Upper lobe of right lung (tissue), 1 donor: Measurements from ENCODE around the gene ZRANB1. TPM values are rescaled to one million over a fixed set of nuclear protein-coding genes. Genes with fewer than 3 reads are reported as not detected.

Experiments used
- ATAC-seq: fragments of 200-7000 bp; cut with Tn5 transposase; one replicate; pipeline ENCODE4 v1.9.1; 2020; ENCODE audit warnings: mild to moderate bottlenecking, moderate library complexity
- DNase-seq: peaks from one replicate; pipeline ENCODE4 v3.0.0-alpha.2; 2020
- H3K27ac ChIP-seq: fragments of 200-600 bp; one replicate; pipeline ENCODE4 v1.8.0; 2022
- H3K27me3 ChIP-seq: fragments of 200-600 bp; one replicate; pipeline ENCODE4 v1.8.0; 2022; ENCODE audit warnings: mild to moderate bottlenecking
- H3K36me3 ChIP-seq: fragments of 200-600 bp; one replicate; pipeline ENCODE4 v1.8.0; 2022
- H3K4me1 ChIP-seq: fragments of 200-600 bp; one replicate; pipeline ENCODE4 v1.8.0; 2022
- H3K4me3 ChIP-seq: fragments of 200-600 bp; one replicate; pipeline ENCODE4 v1.8.0; 2022; ENCODE audit warnings: mild to moderate bottlenecking
- H3K9me3 ChIP-seq: fragments of 200-600 bp; one replicate; pipeline ENCODE4 v1.8.0; 2022
- intact Hi-C: fragments of 100-400 bp; cut with DNase I; formaldehyde crosslinking; loops from one replicate; pipeline ENCODE4 v1.11.0; 2022
- total RNA-seq: library from RNA; stranded (reverse); fragmentation: NEBNext Ultra II Directional; extraction: Animal tissue kit (Norgen Biotek cat#: 25700); gene quantifications from one replicate; pipeline ENCODE4 v1.2.1, GENCODE V29; 2021
- TF ChIP-seq, protein P1 (sequence below): fragments of 200-600 bp; IDR thresholded peaks from one replicate; pipeline ENCODE4 v1.8.0; 2022; ENCODE audit warnings: antibody characterized with exemption
- donor health status: DM: no; HTN: yes; CAD: no; lungs with severe emphysema.

ZRANB1 gene
- total RNA-seq, 1 donor from 2014 or later = 20.5 TPM

DNA sequence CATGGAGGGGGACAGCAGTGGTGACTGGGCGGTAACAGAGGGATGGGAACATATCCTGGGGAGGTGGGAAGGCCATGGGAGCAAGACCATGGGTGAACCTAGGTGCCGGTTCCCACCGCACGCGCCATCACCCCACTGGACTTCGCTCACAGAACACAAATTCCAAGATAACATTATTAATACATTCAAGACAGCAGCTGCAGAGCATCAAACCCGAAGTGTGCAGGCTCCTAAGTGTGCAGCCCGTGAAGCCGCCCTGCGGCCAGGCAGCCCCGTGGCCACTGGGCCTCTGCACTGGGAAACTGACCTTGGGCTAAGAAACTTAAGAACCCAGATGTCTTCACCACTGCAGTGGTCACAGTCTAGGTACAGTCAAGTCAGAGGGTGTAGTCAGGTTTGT is 42.8 kb upstream of the ZRANB1 start:
- Histone ChIP-seq H3K27ac (no peak overlapping the region), H3K4me3 (no peak overlapping the region), H3K36me3 (no peaks in the 10 kb centered on the region), H3K27me3 (peaks cover 5% of the 10 kb centered on the region), H3K9me3 (no peaks in the 10 kb centered on the region), H3K4me1 (no peaks in the 10 kb centered on the region)
- ATAC-seq = no peak
- intact Hi-C loops = no loop called here
- TF ChIP-seq, protein P1, sequence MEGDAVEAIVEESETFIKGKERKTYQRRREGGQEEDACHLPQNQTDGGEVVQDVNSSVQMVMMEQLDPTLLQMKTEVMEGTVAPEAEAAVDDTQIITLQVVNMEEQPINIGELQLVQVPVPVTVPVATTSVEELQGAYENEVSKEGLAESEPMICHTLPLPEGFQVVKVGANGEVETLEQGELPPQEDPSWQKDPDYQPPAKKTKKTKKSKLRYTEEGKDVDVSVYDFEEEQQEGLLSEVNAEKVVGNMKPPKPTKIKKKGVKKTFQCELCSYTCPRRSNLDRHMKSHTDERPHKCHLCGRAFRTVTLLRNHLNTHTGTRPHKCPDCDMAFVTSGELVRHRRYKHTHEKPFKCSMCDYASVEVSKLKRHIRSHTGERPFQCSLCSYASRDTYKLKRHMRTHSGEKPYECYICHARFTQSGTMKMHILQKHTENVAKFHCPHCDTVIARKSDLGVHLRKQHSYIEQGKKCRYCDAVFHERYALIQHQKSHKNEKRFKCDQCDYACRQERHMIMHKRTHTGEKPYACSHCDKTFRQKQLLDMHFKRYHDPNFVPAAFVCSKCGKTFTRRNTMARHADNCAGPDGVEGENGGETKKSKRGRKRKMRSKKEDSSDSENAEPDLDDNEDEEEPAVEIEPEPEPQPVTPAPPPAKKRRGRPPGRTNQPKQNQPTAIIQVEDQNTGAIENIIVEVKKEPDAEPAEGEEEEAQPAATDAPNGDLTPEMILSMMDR = no peak
- DNase-seq = peak; percentile 26

DNA sequence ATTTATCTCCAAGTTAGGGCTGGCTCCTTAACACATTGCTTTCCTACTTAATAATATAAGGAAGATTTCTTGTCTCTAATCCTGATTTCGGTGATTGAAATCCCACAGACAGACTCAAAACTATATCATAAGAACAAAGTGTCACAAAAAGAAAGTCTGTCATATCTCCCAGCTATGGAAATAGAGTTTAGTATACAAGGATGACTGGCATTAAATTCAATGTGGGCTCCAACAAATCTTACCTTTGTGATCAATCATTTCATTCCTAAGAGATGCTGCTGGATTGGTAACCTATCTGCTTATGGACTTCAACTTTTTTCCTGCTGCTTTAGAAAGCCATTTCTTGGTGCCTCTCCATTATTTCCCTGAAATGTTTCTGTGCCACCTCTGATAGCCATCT is 39.5 kb upstream of the ZRANB1 start:
- TF ChIP-seq, protein P1 = no peak
- Histone ChIP-seq H3K4me1 (no peaks in the 10 kb centered on the region), H3K9me3 (no peaks in the 10 kb centered on the region), H3K27me3 (no peaks in the 10 kb centered on the region), H3K36me3 (no peaks in the 10 kb centered on the region), H3K4me3 (no peak overlapping the region), H3K27ac (no peak overlapping the region)
- DNase-seq = no peak
- no peak for ATAC-seq
- intact Hi-C loops = no loop called here

GRCh38 chr10:124903111-124903510 is 38.8 kb upstream of the ZRANB1 start:
- intact Hi-C loops = no loop called here
- DNase-seq = no peak
- Histone ChIP-seq H3K9me3 (no peaks in the 10 kb centered on the region), H3K27me3 (no peaks in the 10 kb centered on the region), H3K36me3 (no peaks in the 10 kb centered on the region), H3K27ac (no peak overlapping the region), H3K4me3 (no peak overlapping the region), H3K4me1 (no peaks in the 10 kb centered on the region)
- ATAC-seq = no peak
- TF ChIP-seq, protein P1 = no peak

DNA sequence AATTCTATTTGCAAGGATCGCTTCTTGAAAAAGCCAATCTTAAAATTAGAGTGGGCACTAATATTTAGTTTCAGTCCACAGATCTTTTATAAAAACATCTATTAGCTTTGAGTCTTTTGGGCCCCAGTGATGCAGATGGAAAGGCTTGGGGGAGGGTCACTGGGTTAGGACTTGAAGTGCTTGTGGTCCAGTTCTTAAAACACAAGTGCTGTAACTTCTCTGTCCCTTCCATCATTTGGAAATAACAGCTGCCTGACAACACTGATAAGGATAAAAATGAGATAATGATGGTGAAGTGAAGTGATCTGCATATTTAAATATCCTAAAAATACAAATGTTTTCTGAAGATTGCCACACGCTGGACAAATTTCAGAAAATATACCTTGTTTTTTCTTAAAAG is 37.1 kb upstream of the ZRANB1 start:
- TF ChIP-seq, protein P1 = no peak
- intact Hi-C loops = no loop called here
- no peak overlapping the region for H3K27ac ChIP-seq
- H3K27me3 ChIP-seq = no peaks in the 10 kb centered on the region
- H3K4me1 ChIP-seq = no peaks in the 10 kb centered on the region
- no peaks in the 10 kb centered on the region for H3K9me3 ChIP-seq
- no peaks in the 10 kb centered on the region for H3K36me3 ChIP-seq
- ATAC-seq (no peak), DNase-seq (no peak)
- no peak overlapping the region for H3K4me3 ChIP-seq

DNA sequence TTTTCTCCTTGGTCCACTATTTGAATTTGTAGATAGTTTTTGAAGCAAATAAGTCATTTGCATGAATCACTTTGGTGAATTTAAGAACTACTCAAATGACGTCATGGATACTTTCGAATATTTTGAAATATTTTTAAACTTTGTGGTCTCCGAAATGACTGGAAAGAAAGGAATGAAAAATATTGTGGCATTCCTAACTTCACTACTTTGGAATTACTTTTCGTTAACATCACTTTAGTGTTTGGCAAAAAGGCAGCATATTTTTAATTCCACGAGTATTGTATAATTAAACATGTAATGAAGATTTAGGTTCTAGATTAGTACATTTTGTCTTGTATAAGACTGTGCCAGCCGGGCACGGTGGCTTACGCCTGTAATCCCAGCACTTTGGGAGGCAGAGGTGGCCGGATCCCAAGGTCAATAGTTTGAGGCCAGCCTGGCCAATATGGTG is 35.3 kb upstream of the ZRANB1 start:
- ATAC-seq (no peak), DNase-seq (no peak)
- H3K27me3 ChIP-seq = no peaks in the 10 kb centered on the region
- intact Hi-C loops = no loop called here
- H3K4me1 ChIP-seq = peaks cover 5% of the 10 kb centered on the region
- no peaks in the 10 kb centered on the region for H3K36me3 ChIP-seq
- H3K27ac ChIP-seq = no peak overlapping the region
- no peaks in the 10 kb centered on the region for H3K9me3 ChIP-seq
- TF ChIP-seq, protein P1 = no peak
- no peak overlapping the region for H3K4me3 ChIP-seq

- Histone ChIP-seq H3K9me3 (no peaks in the 10 kb centered on the region), H3K27me3 (no peaks in the 10 kb centered on the region), H3K36me3 (no peaks in the 10 kb centered on the region), H3K27ac (no peak overlapping the region), H3K4me3 (no peak overlapping the region), H3K4me1 (peaks cover 13% of the 10 kb centered on the region)
- TF ChIP-seq, protein P1 = no peak
- intact Hi-C loops = no loop called here
- DNase-seq = no peak
- no peak for ATAC-seq
Observed at GRCh38 chr10:124909563-124909962, 32.4 kb upstream of the ZRANB1 start.
